ENCODE measurements around the gene C1orf105. TPM values are rescaled to one million over a fixed set of nuclear protein-coding genes. Genes with fewer than 3 reads are reported as not detected.

Gene C1orf105
- total and polyA plus RNA-seq, 7 donors = 0.18 to 17.3 (median 1.6) TPM; not detected in 1

DNA sequence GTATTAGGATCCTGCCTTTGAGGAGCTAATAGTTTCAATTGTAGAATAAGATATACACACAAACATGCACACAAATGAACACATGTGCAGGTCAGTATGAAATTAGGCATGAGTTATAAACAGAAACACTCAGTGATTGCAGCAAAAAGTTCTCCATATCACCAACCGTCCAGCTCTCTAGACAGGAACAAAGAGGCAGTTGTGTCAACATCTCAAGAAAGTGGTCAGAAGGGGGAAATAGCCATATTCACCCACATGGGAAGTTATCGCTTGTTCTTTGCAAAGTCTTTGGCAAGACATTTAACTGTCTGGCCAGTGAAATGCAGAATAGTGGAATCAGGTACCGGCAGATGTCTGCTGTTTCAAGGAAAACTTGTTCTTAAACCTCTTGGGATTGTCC lies 52.8 kb downstream of the C1orf105 start:
- intact Hi-C loops (cut with DNase I) = no loop called here
- WGBS, 3 donors = 44 to 56% (median 49%) methylated on average over 3 of the region's 3 CpGs
- H3K4me3 ChIP-seq = no peak overlapping the region
- TF ChIP-seq, protein P1, sequence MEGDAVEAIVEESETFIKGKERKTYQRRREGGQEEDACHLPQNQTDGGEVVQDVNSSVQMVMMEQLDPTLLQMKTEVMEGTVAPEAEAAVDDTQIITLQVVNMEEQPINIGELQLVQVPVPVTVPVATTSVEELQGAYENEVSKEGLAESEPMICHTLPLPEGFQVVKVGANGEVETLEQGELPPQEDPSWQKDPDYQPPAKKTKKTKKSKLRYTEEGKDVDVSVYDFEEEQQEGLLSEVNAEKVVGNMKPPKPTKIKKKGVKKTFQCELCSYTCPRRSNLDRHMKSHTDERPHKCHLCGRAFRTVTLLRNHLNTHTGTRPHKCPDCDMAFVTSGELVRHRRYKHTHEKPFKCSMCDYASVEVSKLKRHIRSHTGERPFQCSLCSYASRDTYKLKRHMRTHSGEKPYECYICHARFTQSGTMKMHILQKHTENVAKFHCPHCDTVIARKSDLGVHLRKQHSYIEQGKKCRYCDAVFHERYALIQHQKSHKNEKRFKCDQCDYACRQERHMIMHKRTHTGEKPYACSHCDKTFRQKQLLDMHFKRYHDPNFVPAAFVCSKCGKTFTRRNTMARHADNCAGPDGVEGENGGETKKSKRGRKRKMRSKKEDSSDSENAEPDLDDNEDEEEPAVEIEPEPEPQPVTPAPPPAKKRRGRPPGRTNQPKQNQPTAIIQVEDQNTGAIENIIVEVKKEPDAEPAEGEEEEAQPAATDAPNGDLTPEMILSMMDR (IDR thresholded peaks at IDR 0.05) = no peak
- no peak overlapping the region for H3K27ac ChIP-seq
- no peak for ATAC-seq
- no peaks in the 10 kb centered on the region for H3K4me1 ChIP-seq
- H3K27me3 ChIP-seq (ENCODE audit: insufficient read depth in 3 of 3, low read length in 2 of 3) = no peaks in the 10 kb centered on the region
- no peaks in the 10 kb centered on the region for H3K36me3 ChIP-seq (ENCODE audit: insufficient read depth in 1 of 2, low read depth in 1 of 2)
- H3K9me3 ChIP-seq = no peaks in the 10 kb centered on the region
- no peak for DNase-seq

DNA sequence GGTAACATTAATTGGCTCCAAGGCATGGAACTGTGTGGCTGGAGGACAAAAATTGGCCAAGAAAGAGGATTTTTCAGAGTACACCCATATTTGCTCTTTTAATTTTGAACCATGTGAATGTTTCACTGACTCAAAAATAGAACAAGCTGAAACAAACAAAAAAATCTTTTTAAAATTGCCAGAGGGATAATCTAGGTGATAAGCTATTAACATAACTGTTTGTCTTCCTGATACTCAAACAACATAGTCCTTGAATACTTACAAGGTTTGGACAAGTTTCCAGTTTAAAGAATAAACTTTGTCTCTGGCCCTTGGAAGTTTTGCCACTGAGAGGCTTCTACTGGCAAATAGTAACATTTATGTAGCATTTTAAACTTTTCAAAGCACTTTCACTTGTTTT lies 53.4 kb downstream of the C1orf105 start:
- no peak for ATAC-seq

GRCh38 chr1:172476218-172476811 lies 55.8 kb downstream of the C1orf105 start:
- Histone ChIP-seq H3K4me3 (no peak overlapping the region), H3K27ac (no peak overlapping the region), H3K36me3 (ENCODE audit: insufficient read depth in 1 of 2, low read depth in 1 of 2) (no peaks in the 10 kb centered on the region), H3K27me3 (ENCODE audit: insufficient read depth in 3 of 3, low read length in 2 of 3) (no peaks in the 10 kb centered on the region), H3K9me3 (no peaks in the 10 kb centered on the region), H3K4me1 (no peaks in the 10 kb centered on the region)
- DNase-seq (no peak), ATAC-seq (no peak)
- WGBS, 3 donors = 71 to 79% (median 79%) methylated on average over 4 of the region's 4 CpGs
- TF ChIP-seq, protein P1 (IDR thresholded peaks at IDR 0.05) = no peak
- intact Hi-C loops (cut with DNase I) = no loop called here

More for the DNA sequence above, 53.4 kb downstream of the C1orf105 start:
- no peak overlapping the region for H3K27ac ChIP-seq
- TF ChIP-seq, protein P1 (IDR thresholded peaks at IDR 0.05) = no peak
- intact Hi-C loops (cut with DNase I) = no loop called here
- H3K4me3 ChIP-seq = no peak overlapping the region
- no peaks in the 10 kb centered on the region for H3K9me3 ChIP-seq
- no peak for DNase-seq
- no peaks in the 10 kb centered on the region for H3K36me3 ChIP-seq (ENCODE audit: insufficient read depth in 1 of 2, low read depth in 1 of 2)
- no peaks in the 10 kb centered on the region for H3K27me3 ChIP-seq (ENCODE audit: insufficient read depth in 3 of 3, low read length in 2 of 3)
- H3K4me1 ChIP-seq = no peaks in the 10 kb centered on the region

DNA sequence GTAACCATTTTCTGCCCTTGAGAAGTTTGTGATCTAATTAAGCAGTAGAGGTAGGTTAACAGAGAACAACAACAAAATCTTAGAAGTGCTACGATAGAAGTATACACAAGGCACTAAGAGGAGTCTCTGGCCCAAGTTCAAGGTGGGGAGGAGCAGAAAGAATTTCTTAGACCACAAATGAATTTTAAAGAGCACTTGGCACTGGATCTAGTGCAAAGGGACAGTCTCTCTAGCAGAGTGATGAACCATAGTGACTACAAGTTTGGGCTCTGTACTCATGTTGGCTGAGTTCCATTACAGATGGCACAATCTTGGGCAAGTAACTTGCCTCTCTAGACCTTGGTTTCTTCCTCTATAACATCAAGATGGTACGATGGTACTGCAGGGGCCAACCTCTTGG lies 56.7 kb downstream of the C1orf105 start:
- Histone ChIP-seq H3K27me3 (ENCODE audit: insufficient read depth in 3 of 3, low read length in 2 of 3) (no peaks in the 10 kb centered on the region), H3K9me3 (no peaks in the 10 kb centered on the region), H3K4me3 (no peak overlapping the region), H3K27ac (no peak overlapping the region), H3K4me1 (no peaks in the 10 kb centered on the region), H3K36me3 (ENCODE audit: insufficient read depth in 1 of 2, low read depth in 1 of 2) (no peaks in the 10 kb centered on the region)
- intact Hi-C loops (cut with DNase I) = no loop called here
- no peak for ATAC-seq
- 81 to 88% (median 86%) methylated on average over 2 of the region's 2 CpGs for WGBS, 3 donors
- TF ChIP-seq, protein P1 (IDR thresholded peaks at IDR 0.05) = no peak
- no peak for DNase-seq

GRCh38 chr1:172477741-172478140 lies 57.3 kb downstream of the C1orf105 start:
- no peaks in the 10 kb centered on the region for H3K9me3 ChIP-seq
- intact Hi-C loops (cut with DNase I) = no loop called here
- TF ChIP-seq, protein P1 (IDR thresholded peaks at IDR 0.05) = no peak
- DNase-seq = no peak
- no peaks in the 10 kb centered on the region for H3K36me3 ChIP-seq (ENCODE audit: insufficient read depth in 1 of 2, low read depth in 1 of 2)
- no peak overlapping the region for H3K4me3 ChIP-seq
- ATAC-seq = no peak
- no peaks in the 10 kb centered on the region for H3K27me3 ChIP-seq (ENCODE audit: insufficient read depth in 3 of 3, low read length in 2 of 3)
- WGBS, 3 donors = 86 to 96% (median 91%) methylated on average over 1 of the region's 1 CpG
- no peaks in the 10 kb centered on the region for H3K4me1 ChIP-seq
- no peak overlapping the region for H3K27ac ChIP-seq

Measured in psoas muscle (tissue), 8 donors.